ENCODE data around the gene TMEM119.
A peak's percentile ranks its signal among the peaks of the same experiment; 100 is the strongest.

The TMEM119 gene

DNA sequence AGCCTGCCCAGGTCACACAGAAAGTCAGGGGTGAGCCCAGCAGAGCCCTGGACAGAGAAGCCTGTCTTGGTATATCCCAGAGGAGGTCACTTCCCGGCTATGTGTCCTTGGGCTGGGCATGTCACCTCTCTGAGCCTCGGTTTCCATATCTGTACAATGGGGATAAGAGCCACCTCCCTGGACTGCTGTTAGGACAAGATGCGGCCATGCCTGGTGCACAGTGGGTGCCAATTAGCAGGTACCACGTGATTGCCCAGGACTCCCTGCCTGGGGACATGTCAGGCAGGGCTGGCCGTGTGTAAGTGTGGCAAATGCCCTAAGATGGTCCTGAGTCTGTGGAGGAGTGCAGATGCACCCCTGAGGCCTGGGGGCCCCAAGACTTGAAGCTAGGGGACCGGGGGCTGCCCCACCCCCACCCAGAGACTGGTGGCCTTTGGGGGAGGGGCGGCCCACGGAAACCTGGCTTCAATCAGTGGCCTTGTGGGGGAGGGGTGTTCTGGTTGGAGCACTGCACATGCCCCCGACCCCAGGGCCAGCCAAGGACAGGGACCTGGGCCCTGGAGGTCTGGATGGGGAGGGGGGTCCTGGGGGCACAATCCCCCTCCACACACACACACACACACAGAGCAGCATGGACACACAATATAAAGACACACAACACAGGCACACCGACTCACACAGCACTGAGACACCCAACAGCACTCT, 878 bp downstream of the TMEM119 start:
- H3K9me3 Mint-ChIP-seq = no peaks in the 10 kb centered on the region
- H3K4me3 Mint-ChIP-seq = peak overlapping the region in 1 of 3 experiments; percentile 90
- peaks cover 6% of the 10 kb centered on the region for H3K27me3 Mint-ChIP-seq (ENCODE audit: low read depth)
- peak overlapping the region in 2 of 3 experiments; percentile 80 to 93 for H3K27ac Mint-ChIP-seq
- TF ChIP-seq, protein P1, sequence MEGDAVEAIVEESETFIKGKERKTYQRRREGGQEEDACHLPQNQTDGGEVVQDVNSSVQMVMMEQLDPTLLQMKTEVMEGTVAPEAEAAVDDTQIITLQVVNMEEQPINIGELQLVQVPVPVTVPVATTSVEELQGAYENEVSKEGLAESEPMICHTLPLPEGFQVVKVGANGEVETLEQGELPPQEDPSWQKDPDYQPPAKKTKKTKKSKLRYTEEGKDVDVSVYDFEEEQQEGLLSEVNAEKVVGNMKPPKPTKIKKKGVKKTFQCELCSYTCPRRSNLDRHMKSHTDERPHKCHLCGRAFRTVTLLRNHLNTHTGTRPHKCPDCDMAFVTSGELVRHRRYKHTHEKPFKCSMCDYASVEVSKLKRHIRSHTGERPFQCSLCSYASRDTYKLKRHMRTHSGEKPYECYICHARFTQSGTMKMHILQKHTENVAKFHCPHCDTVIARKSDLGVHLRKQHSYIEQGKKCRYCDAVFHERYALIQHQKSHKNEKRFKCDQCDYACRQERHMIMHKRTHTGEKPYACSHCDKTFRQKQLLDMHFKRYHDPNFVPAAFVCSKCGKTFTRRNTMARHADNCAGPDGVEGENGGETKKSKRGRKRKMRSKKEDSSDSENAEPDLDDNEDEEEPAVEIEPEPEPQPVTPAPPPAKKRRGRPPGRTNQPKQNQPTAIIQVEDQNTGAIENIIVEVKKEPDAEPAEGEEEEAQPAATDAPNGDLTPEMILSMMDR (IDR thresholded peaks at IDR 0.05; ENCODE audit: unreplicated experiment in 3 of 3) = no peak
- no peaks in the 10 kb centered on the region for H3K36me3 Mint-ChIP-seq (ENCODE audit: low read depth)
- peaks cover 18% of the 10 kb centered on the region for H3K4me1 Mint-ChIP-seq

DNA sequence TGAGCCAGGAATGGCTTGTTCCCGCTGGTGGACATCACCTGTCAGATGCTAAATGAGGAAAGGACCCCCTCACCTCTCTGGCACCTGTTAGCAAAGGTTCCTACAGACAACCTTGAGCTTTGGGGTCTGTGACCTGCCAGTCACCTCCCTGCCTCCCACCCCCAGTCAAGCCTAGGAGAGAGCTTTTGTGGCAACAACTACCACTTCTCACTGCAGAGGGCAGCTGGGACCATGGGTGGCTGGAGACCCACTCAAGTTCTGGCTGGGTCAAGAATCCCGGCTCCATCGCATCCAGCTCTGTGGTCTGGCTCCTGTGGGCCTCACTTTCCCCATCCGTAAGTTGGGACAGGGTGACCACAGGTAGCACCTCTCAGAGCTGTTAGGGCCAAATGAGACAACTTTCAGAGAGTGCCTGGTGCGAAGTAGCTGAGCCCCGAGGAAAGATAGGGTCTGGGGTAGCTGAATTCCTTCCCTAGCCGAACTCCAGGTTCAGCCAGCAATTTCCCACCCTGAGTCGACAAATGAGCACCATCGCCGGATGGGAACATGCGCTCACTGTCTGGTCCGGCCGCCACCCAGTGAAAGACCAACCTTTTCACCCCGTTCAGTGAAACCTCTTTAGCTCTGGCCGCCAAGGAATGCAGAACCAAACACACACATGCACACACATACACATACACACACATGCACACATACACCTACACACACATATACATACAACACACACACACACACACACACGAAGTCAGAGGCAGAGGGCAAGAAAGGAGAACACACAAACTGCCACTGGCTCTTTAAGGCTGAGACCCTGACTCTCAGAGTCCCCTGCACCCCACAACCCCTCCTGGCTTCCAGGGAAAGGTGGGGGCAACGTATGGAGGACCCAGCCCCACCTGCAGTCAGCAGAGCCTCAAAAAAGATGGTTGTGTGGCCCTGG, 1.9 kb downstream of the TMEM119 start:
- Mint-ChIP-seq H3K9me3 (no peaks in the 10 kb centered on the region), H3K4me1 (peaks cover 15% of the 10 kb centered on the region), H3K4me3 (no peak overlapping the region), H3K36me3 (ENCODE audit: low read depth) (no peaks in the 10 kb centered on the region), H3K27me3 (ENCODE audit: low read depth) (peaks cover 3% of the 10 kb centered on the region), H3K27ac (no peak overlapping the region)
- TF ChIP-seq, protein P1 (IDR thresholded peaks at IDR 0.05; ENCODE audit: unreplicated experiment in 3 of 3) = no peak

DNA sequence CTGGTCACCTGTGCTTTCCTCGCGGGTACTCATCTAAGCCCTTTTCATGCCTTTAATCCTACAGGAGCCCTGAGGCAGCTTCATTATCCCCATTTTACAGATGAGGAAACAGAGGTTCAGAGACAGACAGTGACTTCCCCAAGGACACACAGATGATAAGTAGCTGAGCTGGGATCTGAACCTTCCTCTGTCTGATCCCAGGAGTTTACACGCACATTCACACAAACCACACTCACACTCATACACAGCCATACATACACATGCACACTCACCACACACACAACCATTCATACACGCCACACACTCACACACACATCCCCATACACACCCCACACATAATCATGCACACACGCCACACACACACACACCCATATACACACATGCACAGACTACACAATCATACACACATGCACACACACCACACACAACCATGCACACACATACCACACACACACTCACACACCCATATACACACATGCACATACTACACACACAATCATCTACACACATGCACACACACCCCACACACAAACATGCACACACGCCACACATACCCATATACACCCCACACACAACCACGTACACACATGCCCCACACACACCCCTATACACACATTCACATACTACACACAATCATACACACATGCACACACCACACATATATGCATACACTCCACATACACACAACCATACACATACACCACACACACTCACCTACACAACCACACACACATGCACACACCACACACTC, 2.7 kb downstream of the TMEM119 start:
- TF ChIP-seq, protein P1 (IDR thresholded peaks at IDR 0.05; ENCODE audit: unreplicated experiment in 3 of 3) = no peak
- Mint-ChIP-seq H3K27ac (no peak overlapping the region), H3K36me3 (ENCODE audit: low read depth) (no peaks in the 10 kb centered on the region), H3K9me3 (no peaks in the 10 kb centered on the region), H3K4me3 (no peak overlapping the region), H3K27me3 (ENCODE audit: low read depth) (peaks cover 1% of the 10 kb centered on the region), H3K4me1 (peaks cover 21% of the 10 kb centered on the region)

DNA sequence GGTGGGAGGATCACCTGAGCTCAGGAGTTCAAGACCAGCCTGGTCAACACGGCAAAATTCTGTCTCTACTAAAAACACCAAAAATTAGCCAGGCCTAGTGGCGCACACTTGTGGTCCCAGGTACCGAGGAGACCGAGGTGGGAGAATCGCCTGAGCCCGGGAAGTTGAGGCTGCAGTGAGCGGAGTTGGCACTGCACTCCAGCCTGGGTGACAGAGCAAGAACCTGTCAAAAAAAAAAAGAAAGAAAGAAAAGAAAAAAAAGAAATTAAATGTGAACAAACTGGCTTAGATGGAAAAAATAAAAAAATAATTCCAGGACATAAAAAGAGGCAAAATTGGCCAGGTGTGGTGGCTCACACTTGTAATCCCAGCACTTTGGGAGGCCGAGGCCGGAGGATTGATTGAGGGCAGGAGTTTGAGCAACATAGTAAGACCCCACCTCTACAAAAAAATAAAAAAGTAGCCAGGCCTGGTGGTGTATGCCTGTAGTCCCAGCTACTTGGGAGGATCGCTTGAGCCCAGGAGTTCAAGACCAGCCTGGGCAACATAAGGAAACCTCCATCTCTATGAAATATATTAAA, 3.5 kb downstream of the TMEM119 start:
- Mint-ChIP-seq H3K9me3 (no peaks in the 10 kb centered on the region), H3K4me1 (peaks cover 28% of the 10 kb centered on the region), H3K27me3 (ENCODE audit: low read depth) (no peaks in the 10 kb centered on the region), H3K36me3 (ENCODE audit: low read depth) (no peaks in the 10 kb centered on the region), H3K4me3 (peak overlapping the region in 2 of 3 experiments; percentile 26 to 48), H3K27ac (no peak overlapping the region)
- TF ChIP-seq, protein P1 (IDR thresholded peaks at IDR 0.05; ENCODE audit: unreplicated experiment in 3 of 3) = no peak

DNA sequence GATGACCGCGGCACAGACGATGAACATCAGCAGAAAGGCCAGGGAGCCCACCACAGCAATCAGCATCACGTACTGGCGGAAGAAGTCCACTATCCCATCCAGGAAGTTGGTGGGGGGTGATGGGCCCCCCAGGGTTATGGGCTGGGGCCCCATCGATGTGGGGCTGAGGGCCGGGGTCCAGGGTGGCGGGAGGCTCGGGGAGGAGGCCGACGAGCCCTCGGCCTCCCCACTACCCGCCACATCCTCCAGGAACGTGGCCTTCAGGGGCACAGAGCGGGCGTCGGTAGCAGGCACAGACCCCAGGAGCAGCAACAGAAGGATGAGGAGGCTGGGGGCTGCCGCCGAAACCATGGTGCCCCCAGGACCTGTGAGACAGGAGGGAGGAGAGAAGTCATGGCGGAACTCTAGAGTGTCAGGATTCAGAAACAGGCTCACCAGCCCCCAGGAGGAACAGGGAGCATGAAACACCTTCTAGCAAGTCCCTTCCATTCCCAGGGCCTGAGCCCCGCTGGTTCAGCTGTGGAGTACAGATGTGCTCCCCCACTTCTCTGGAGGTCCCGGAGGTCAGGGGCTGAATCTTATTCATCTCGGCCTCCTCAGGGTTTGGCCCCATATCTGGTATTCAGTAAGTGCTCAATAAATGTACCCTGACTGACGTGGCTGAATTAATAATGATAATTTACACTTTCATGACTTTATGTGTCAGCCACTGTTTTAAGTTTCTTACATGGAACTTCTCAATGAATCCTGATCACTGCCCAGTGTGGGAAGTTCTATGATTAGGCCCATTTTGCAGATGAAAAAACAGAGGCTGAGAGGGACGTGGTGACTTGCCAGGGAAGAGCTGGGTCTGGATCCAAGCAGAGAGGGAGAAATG, 5.6 kb downstream of the TMEM119 start:
- no peaks in the 10 kb centered on the region for H3K27me3 Mint-ChIP-seq (ENCODE audit: low read depth)
- TF ChIP-seq, protein P1 (IDR thresholded peaks at IDR 0.05; ENCODE audit: unreplicated experiment in 3 of 3) = no peak
- H3K9me3 Mint-ChIP-seq = no peaks in the 10 kb centered on the region
- peaks cover 38% of the 10 kb centered on the region for H3K4me1 Mint-ChIP-seq
- no peaks in the 10 kb centered on the region for H3K36me3 Mint-ChIP-seq (ENCODE audit: low read depth)
- peak overlapping the region in 1 of 3 experiments; percentile 60 for H3K4me3 Mint-ChIP-seq
- peak overlapping the region; percentile 14 to 62 (median 54) for H3K27ac Mint-ChIP-seq

Data from nephron (organoid).